Hepatocyte (in vitro differentiated cells): ENCODE results near the gene IL4R. TPM values are rescaled to one million over a fixed set of nuclear protein-coding genes. Genes with fewer than 3 reads are reported as not detected.
A peak's percentile ranks its signal among the peaks of the same experiment; 100 is the strongest.

Source experiments
- DNase-seq: peaks from one replicate; pipeline ENCODE4 v3.0.0-alpha.2; 2016; ENCODE audit warnings: low spot score
- H2AFZ ChIP-seq: fragments of 200-600 bp; sonication (generic); 2 replicates; pipeline ENCODE4 v1.6.0; 2016; ENCODE audit warnings: antibody characterized with exemption, mild to moderate bottlenecking
- H3K27ac ChIP-seq: fragments of 200-600 bp; sonication (generic); 2 replicates; pipeline ENCODE4 v1.5.1; 2016; ENCODE audit warnings: mild to moderate bottlenecking
- H3K27me3 ChIP-seq: fragments of 200-600 bp; sonication (generic); 2 replicates; pipeline ENCODE4 v1.6.1; 2016
- H3K36me3 ChIP-seq: fragments of 200-600 bp; sonication (generic); replicated peaks from 2 replicates; pipeline ENCODE4 v1.5.1; 2016; ENCODE audit warnings: low read depth; ENCODE audit not compliant: insufficient read depth
- H3K4me1 ChIP-seq: fragments of 200-600 bp; sonication (generic); 2 replicates; pipeline ENCODE4 v1.5.1; 2016; ENCODE audit warnings: mild to moderate bottlenecking, moderate library complexity; ENCODE audit not compliant: insufficient read depth
- H3K4me2 ChIP-seq: fragments of 200-600 bp; sonication (generic); 2 replicates; pipeline ENCODE4 v1.6.0; 2016
- H3K4me3 ChIP-seq: fragments of 200-600 bp; sonication (generic); 2 replicates; pipeline ENCODE4 v1.5.1; 2016; ENCODE audit warnings: mild to moderate bottlenecking
- H3K79me2 ChIP-seq: fragments of 200-600 bp; sonication (generic); 2 replicates; pipeline ENCODE4 v1.6.0; 2017; ENCODE audit warnings: mild to moderate bottlenecking
- H3K9me2 ChIP-seq: fragments of 200-600 bp; sonication (generic); replicated peaks from 2 replicates; pipeline ENCODE4 v1.6.0; 2017; ENCODE audit warnings: mild to moderate bottlenecking; ENCODE audit not compliant: insufficient read depth
- H3K9me3 ChIP-seq: fragments of 200-600 bp; sonication (generic); 2 replicates; pipeline ENCODE4 v1.5.1; 2016; ENCODE audit warnings: low read depth, mild to moderate bottlenecking
- H4K20me1 ChIP-seq: fragments of 200-600 bp; sonication (generic); 2 replicates; pipeline ENCODE4 v1.6.0; 2016; ENCODE audit warnings: mild to moderate bottlenecking; ENCODE audit not compliant: insufficient read depth, poor library complexity, severe bottlenecking
- EZH2 ChIP-seq: fragments of 200-600 bp; sonication (generic); IDR thresholded peaks from 2 replicates; pipeline ENCODE4 v1.6.1; 2016; ENCODE audit warnings: antibody characterized with exemption, mild to moderate bottlenecking, borderline replicate concordance
- EZH2phosphoT487 ChIP-seq: fragments of 200-600 bp; sonication (generic); IDR thresholded peaks from one replicate; pipeline ENCODE4 v1.6.1; 2018; ENCODE audit warnings: antibody characterized with exemption, mild to moderate bottlenecking, low read depth, moderate library complexity; ENCODE audit not compliant: unreplicated experiment, severe bottlenecking
- WGBS: methylation state at CpG from one replicate; pipeline ENCODE4 v1.1.6; 2016; ENCODE audit warnings: low lambda C conversion rate; ENCODE audit errors: missing lambda C conversion rate; 5-methylcytosine and 5-hydroxymethylcytosine counted together
- polyA plus RNA-seq: library from polyadenylated mRNA; unstranded; fragments of >200 nt; fragmentation: Nextera tagmentation; extraction: Ambion mirVana; gene quantifications from 2 replicates; pipeline ENCODE4 v1.2.1, GENCODE V29; 2016
- total RNA-seq: library from RNA; depleted of rRNA; stranded (reverse); fragments of >200 nt; gene quantifications from 2 replicates; pipeline ENCODE4 v1.2.3, GENCODE V29; 2014
- TF ChIP-seq, protein P1 (sequence below): fragments of 200-600 bp; sonication (generic); IDR thresholded peaks from 2 replicates; pipeline ENCODE4 v1.5.1; 2016; ENCODE audit warnings: antibody characterized with exemption, mild to moderate bottlenecking; ENCODE audit not compliant: poor library complexity

IL4R gene
- total and polyA plus RNA-seq, 2 experiments from 2014 or later, result 22.3 to 23.6 TPM

DNA sequence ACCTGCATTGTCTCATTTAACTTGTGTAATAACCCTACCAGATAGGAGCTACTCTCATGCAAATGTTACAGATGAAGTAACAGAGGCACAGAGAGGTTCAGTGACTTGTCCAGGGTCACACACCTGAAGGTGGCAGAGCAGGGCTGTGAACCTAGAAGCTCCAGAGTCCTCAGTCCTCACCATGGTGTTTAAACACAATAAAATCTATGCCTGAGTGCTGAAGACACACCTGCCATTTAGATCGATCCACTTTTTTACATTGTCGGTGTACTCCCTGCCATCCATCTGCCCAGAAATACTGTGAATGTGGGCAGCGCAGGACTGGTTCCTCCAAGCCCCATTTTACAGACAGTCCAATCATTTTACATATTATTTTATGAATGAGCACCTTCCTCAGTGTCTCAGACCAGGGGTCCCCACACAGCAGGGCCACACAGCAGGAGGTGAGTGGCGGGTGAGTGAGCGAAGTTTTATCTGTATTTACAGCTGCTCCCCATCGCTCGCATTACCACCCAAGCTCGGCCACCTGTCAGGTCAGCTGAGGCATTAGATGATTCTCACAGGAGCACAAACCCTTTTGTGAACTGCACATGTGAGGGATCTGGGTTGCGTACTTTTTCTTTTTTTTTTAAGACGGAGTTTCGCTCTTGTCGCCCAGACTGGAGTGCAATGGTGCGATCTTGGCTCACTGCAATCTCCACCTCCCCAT is 5.6 kb downstream of the IL4R start:
- peaks cover 89% of the 10 kb centered on the region for H3K79me2 ChIP-seq
- no peak for DNase-seq
- peak overlapping the region; percentile 32 for H3K27ac ChIP-seq
- no peak overlapping the region for H3K4me3 ChIP-seq
- H3K4me1 ChIP-seq, result peaks cover 36% of the 10 kb centered on the region
- WGBS, result 95% methylated on average over 13 of the region's 13 CpGs
- no peaks in the 10 kb centered on the region for H3K36me3 ChIP-seq
- TF ChIP-seq, protein P1, sequence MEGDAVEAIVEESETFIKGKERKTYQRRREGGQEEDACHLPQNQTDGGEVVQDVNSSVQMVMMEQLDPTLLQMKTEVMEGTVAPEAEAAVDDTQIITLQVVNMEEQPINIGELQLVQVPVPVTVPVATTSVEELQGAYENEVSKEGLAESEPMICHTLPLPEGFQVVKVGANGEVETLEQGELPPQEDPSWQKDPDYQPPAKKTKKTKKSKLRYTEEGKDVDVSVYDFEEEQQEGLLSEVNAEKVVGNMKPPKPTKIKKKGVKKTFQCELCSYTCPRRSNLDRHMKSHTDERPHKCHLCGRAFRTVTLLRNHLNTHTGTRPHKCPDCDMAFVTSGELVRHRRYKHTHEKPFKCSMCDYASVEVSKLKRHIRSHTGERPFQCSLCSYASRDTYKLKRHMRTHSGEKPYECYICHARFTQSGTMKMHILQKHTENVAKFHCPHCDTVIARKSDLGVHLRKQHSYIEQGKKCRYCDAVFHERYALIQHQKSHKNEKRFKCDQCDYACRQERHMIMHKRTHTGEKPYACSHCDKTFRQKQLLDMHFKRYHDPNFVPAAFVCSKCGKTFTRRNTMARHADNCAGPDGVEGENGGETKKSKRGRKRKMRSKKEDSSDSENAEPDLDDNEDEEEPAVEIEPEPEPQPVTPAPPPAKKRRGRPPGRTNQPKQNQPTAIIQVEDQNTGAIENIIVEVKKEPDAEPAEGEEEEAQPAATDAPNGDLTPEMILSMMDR, result no peak
- TF ChIP-seq EZH2phosphoT487 (no peak), EZH2 (no peak)
- no peak overlapping the region for H3K4me2 ChIP-seq
- H4K20me1 ChIP-seq, result no peaks in the 10 kb centered on the region
- no peaks in the 10 kb centered on the region for H3K9me3 ChIP-seq
- no peaks in the 10 kb centered on the region for H3K9me2 ChIP-seq
- H3K27me3 ChIP-seq, result no peaks in the 10 kb centered on the region
- no peak overlapping the region for H2AFZ ChIP-seq

DNA sequence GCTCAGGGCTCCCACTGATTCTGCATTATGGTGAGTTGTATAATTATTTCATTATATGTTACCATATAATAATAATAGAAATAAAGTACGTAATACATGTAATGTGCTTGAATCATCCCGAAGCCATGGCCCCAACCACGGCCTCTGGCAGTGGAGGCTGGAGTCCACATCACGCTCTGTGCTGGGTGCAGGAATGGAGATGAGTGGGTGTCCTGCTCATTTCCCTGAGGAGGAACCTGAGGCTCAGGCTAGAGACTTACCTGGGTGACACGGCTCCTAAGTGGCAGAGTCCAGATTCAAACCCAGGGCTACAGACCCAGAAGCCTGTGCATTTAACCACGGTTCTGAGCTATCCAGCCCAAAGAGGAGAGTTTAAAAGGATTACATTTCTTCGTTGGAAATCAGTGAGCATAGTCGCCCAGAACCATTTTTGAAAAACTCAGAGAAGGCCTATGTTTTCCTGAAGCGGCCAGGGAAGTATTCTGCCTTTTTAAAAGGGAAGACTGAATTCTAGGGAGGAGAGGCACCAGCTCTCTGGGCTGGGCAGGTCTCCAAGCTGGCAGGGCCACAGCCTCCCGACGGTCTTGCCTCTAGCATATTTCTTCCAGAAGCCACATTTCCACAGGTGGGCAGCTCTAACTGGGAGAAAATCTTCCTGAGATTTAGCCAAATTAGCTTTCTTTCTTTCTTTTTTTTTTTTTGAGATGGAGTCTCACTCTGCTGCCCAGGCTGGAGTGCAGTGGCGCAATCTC is 6.7 kb downstream of the IL4R start:
- Histone ChIP-seq H3K9me2 (no peaks in the 10 kb centered on the region), H3K79me2 (peaks cover 87% of the 10 kb centered on the region), H2AFZ (no peak overlapping the region), H3K4me3 (no peak overlapping the region), H4K20me1 (no peaks in the 10 kb centered on the region), H3K9me3 (no peaks in the 10 kb centered on the region), H3K36me3 (no peaks in the 10 kb centered on the region), H3K4me1 (peaks cover 30% of the 10 kb centered on the region), H3K27me3 (no peaks in the 10 kb centered on the region), H3K4me2 (no peak overlapping the region), H3K27ac (no peak overlapping the region)
- no peak for DNase-seq
- no peak for TF ChIP-seq EZH2phosphoT487
- no peak for TF ChIP-seq EZH2
- TF ChIP-seq, protein P1, result no peak
- WGBS, result 90% methylated on average over 12 of the region's 12 CpGs

DNA sequence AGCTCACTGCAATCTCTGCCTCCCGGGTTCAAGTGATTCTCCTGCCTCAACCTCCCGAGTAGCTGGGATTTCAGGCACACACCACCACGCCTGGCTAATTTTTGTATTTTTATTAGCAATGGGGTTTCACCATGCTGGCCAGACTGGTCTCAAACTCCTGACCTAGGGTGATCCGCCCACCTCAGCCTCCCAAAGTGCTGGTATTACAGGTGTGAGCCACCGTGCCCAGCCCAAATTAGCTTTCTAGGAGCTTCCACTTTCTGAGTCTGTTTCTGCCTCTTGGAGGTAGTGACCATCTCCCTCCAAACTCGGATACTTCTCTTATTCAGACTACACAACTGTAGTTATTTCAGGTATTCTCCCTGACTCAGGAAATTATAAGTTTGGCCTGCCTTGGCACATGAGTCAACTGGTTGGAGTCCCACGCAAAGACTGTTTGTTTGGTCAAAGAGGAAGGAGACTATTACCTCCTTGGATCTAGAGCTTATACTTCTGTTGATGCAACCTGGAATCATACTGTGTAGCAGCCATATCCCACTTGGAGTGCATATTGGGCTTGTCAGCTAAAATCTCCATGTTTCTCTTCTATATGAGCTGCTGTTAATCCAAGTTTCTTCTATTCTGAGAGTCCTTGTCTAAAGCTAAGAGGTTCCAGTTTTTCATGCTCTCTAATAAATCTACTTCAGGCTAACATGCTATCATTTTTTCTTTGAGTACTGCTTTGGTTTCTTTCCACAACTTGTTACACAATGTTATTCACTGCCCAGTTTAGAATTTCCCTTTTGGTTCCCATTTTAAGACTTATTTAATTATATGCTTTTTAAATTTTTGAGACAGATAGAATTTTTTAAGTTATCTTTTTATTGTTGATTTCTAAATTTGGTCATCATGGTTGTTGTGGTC is 7.5 kb downstream of the IL4R start:
- Histone ChIP-seq H3K79me2 (peaks cover 89% of the 10 kb centered on the region), H4K20me1 (no peaks in the 10 kb centered on the region), H3K4me3 (no peak overlapping the region), H2AFZ (no peak overlapping the region), H3K4me2 (no peak overlapping the region), H3K27ac (peak overlapping the region; percentile 12), H3K27me3 (no peaks in the 10 kb centered on the region), H3K4me1 (peaks cover 35% of the 10 kb centered on the region), H3K9me2 (no peaks in the 10 kb centered on the region), H3K9me3 (no peaks in the 10 kb centered on the region), H3K36me3 (no peaks in the 10 kb centered on the region)
- WGBS, result 91% methylated on average over 7 of the region's 7 CpGs
- TF ChIP-seq, protein P1, result no peak
- TF ChIP-seq EZH2phosphoT487 (no peak), EZH2 (no peak)
- DNase-seq, result no peak
